GM19468 (cell line): ENCODE data around the gene CSAG3.

Experiments used
- ATAC-seq: cut with Tn5 transposase; IDR thresholded peaks from one replicate; pipeline ENCODE4 v1.9.1; 2021; ENCODE audit warnings: mild to moderate bottlenecking, moderate library complexity, moderate number of reproducible peaks; ENCODE audit not compliant: unreplicated experiment; ENCODE audit errors: extremely low read depth

The CSAG3 gene

DNA sequence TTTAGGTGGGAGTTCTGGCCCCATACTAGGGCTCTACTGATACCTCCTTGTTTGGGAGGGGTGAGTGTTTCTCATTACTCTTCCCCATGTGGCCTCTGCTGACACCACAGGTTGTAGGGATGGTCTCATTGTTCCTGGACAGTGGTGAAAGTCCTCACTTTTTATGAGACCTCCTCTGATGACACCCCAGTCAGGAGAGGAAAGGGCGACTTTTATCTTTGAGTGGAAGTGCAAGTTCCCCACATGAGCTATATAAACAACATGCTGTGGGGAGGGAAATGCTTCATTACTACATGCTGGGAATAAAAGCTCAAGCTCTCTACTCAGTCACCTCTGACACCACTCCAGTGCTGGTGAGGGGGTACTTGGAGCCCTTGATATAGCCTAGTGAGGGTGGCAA lies 39.9 kb downstream of the CSAG3 start:
- ATAC-seq: no peak

DNA sequence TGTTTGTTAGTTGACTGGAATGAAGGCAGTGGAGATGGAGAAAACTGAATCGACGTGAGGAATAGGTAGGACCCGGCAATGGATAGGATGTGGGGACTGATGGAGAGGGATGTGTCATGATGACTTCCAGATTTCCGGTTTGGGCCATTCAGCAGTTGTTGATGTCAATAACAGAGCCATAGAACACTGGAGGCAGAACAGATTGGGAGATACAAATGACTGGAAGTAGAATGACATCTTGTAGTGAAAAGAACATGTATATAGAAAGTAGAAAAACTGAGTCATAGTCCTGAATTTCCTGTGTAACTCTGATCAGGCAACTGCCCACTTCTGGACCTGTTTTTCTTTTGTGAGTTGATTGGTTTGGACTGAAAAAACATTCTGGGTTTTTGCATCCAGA lies 47.0 kb downstream of the CSAG3 start:
- no peak for ATAC-seq
